Pancreas (tissue), 10 donors: ENCODE data around the gene FBXO22. TPM values are rescaled to one million over a fixed set of nuclear protein-coding genes. Genes with fewer than 3 reads are reported as not detected.
"Not testable (repeated sequence)": the region's sequence is repeated elsewhere in the genome, so short reads cannot be mapped to it uniquely, and the experiment has no call there.

Source experiments
- ATAC-seq, 4 donors: fragments of 200-7000 bp; cut with Tn5 transposase; one replicate each; pipeline versions ENCODE4 v1.8.0 to v1.9.1; 2020; ENCODE audit warnings: mild to moderate bottlenecking in 4 of 4, moderate library complexity in 4 of 4
- DNase-seq, 6 donors: peaks; one replicate each; pipeline ENCODE4 v3.0.0-alpha.2; 2020
- FAIRE-seq: peaks from 2 replicates; lab custom pipeline; 2012; peaks lifted over from hg19 to GRCh38; lab: Jason Lieb, UNC
- H3K27ac ChIP-seq, 4 donors: fragments of 200-600 bp; sonication (generic); 1 replicate in 3 of 4; 2 replicates in 1 of 4; pipeline versions ENCODE4 v1.5.0 to v1.8.0; 2020
- H3K27me3 ChIP-seq, 4 donors: fragments of 200-600 bp; one replicate each; pipeline ENCODE4 v1.8.0; 2021
- H3K36me3 ChIP-seq, 3 donors: fragments of 200-600 bp; sonication (generic) in 1 of 3; one replicate each; pipeline versions ENCODE4 v1.5.0 to v1.8.0; 2020 to 2021
- H3K4me1 ChIP-seq, 3 donors: fragments of 200-600 bp; one replicate each; pipeline ENCODE4 v1.8.0; 2021
- H3K4me3 ChIP-seq, 4 donors: fragments of 200-600 bp; sonication (generic) in 2 of 4; one replicate each; pipeline versions ENCODE4 v1.5.0 to v1.8.0; 2020 to 2021
- H3K9me3 ChIP-seq, 4 donors: fragments of 200-600 bp; one replicate each; pipeline ENCODE4 v1.8.0; 2021
- WGBS, 2 donors: extraction: QIAGEN DNeasy Blood & Tissue Kit; methylation state at CpG; one replicate each; pipeline ENCODE4 v1.1.7; 2013; 5-methylcytosine and 5-hydroxymethylcytosine counted together
- intact Hi-C, 3 donors: fragments of 100-400 bp; cut with DNase I; formaldehyde crosslinking; loops; one replicate each; pipeline versions ENCODE4 v1.11.1 to v1.14.2; 2022
- polyA plus RNA-seq, 2 donors: library from polyadenylated mRNA; stranded (reverse); fragments of 200-250 nt; gene quantifications; one replicate each; pipeline ENCODE4 v1.2.3, GENCODE V29; 2013
- total RNA-seq, 6 donors: library from RNA; stranded (reverse); fragmentation: NEBNext Ultra II Directional in 4 of 6; extraction: Animal tissue kit (Norgen Biotek cat#: 25700) in 4 of 6; gene quantifications; one replicate each; pipeline versions ENCODE4 v1.2.1 to v1.2.4, GENCODE V29; 2021 to 2023
- TF ChIP-seq, protein P1 (sequence below), 4 donors: fragments of 200-600 bp; sonication (generic) in 3 of 4; IDR thresholded peaks; one replicate each; pipeline versions ENCODE4 v1.5.0 to v1.8.0; 2021; ENCODE audit warnings: antibody characterized with exemption in 4 of 4
- donor health status: healthy with polysubstance abuse.
- donor health status: DM: no; HTN: no; CAD: no; lungs with moderate emphysema.
- donor health status: DM: no; HTN: no; CAD: no.
- donor health status: control.
- donor health status: control.
- donor health status: Bipolar disorder and iron deficiency.
- donor health status: DM: yes; HTN: yes; CAD: no.
- donor health status: DM: no; HTN: no; CAD: no.
- donor health status: DM: no; HTN: no; CAD: no.
- donor health status: DM: yes; HTN: yes; CAD: no.

The FBXO22 gene
- total and polyA plus RNA-seq, 8 donors: 3.1 to 14.9 (median 12.5) TPM

DNA sequence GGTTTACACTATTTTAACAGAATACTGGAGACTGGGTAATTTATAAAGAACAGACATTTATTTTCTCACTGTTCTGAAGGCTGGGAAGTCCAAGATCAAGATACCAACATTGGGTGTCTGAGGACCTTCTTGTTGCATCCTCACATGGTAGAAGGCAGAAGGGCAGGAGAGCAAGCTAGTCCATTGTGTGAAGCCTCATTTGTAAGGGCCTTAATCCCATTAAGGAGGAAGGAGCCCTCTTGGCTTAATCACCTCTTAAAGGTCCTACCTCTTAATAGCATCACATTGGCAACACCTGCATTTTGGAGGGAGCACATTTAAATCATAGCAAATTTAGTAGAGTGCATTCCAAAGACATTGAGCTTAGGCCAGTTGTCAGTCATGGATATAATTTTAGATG is 34.2 kb upstream of the FBXO22 start:
- ATAC-seq (no peak), FAIRE-seq (no peak), DNase-seq (no peak)
- TF ChIP-seq, protein P1, sequence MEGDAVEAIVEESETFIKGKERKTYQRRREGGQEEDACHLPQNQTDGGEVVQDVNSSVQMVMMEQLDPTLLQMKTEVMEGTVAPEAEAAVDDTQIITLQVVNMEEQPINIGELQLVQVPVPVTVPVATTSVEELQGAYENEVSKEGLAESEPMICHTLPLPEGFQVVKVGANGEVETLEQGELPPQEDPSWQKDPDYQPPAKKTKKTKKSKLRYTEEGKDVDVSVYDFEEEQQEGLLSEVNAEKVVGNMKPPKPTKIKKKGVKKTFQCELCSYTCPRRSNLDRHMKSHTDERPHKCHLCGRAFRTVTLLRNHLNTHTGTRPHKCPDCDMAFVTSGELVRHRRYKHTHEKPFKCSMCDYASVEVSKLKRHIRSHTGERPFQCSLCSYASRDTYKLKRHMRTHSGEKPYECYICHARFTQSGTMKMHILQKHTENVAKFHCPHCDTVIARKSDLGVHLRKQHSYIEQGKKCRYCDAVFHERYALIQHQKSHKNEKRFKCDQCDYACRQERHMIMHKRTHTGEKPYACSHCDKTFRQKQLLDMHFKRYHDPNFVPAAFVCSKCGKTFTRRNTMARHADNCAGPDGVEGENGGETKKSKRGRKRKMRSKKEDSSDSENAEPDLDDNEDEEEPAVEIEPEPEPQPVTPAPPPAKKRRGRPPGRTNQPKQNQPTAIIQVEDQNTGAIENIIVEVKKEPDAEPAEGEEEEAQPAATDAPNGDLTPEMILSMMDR (IDR thresholded peaks at IDR 0.05): no peak
- Histone ChIP-seq H3K9me3 (no peaks in the 10 kb centered on the region), H3K27ac (no peak overlapping the region), H3K36me3 (peaks cover 0 to 7% (median 5%) of the 10 kb centered on the region in 3 donors), H3K4me1 (no peaks in the 10 kb centered on the region), H3K27me3 (no peaks in the 10 kb centered on the region), H3K4me3 (no peak overlapping the region)
- intact Hi-C loops: no loop called here

GRCh38 chr15:75871589-75871988 is 32.1 kb upstream of the FBXO22 start:
- WGBS, 2 donors: 73 to 79% methylated on average over 1 of the region's 1 CpG
- H3K27me3 ChIP-seq, H3K9me3 ChIP-seq, H3K27ac ChIP-seq, H3K4me3 ChIP-seq, intact Hi-C loops, H3K36me3 ChIP-seq, H3K4me1 ChIP-seq, ATAC-seq, FAIRE-seq, DNase-seq: not testable (repeated sequence)

DNA sequence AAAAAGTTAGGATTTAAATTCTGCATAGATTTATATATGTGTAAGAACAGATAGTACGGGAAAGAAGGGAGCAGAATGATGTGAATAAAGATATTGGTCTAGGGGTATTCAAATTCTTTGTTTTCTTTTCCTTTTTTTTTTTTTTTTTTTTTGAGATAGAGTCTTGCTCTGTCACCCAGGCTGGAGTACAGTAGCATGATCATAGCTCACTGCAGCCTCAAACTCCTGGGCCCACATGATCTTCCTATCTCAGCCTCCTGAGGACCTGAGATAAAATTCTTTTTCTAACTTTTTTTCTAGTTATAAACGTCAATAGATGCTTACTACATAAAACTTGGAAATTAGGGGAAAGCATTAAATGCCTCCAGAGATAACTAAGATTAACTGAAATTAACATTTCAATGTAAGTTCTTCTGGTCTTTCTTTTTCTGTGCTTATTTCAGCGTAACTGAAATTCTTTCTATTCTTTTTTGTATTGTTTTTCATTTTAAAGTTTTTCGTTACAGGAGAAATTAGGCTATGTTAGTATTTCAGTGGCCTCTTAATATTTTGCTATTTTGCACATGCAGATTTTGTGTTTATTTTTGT is 31.2 kb upstream of the FBXO22 start:
- FAIRE-seq: no peak

GRCh38 chr15:75884041-75884440 is 19.6 kb upstream of the FBXO22 start:
- Histone ChIP-seq H3K9me3 (no peaks in the 10 kb centered on the region), H3K36me3 (no peaks in the 10 kb centered on the region), H3K27ac (no peak overlapping the region), H3K4me1 (peaks cover 0 to 12% (median 6%) of the 10 kb centered on the region in 3 donors), H3K27me3 (no peaks in the 10 kb centered on the region), H3K4me3 (no peak overlapping the region)
- WGBS, 2 donors: 73 to 79% methylated on average over 1 of the region's 1 CpG
- ATAC-seq: no peak
- no peak for DNase-seq
- no peak for FAIRE-seq
- TF ChIP-seq, protein P1 (IDR thresholded peaks at IDR 0.05): no peak
- intact Hi-C loops: no loop called here

More for the DNA sequence above, 31.2 kb upstream of the FBXO22 start:
- H3K4me1 ChIP-seq: no peaks in the 10 kb centered on the region
- H3K4me3 ChIP-seq: no peak overlapping the region
- H3K27me3 ChIP-seq: no peaks in the 10 kb centered on the region
- peaks cover 0 to 7% (median 5%) of the 10 kb centered on the region in 3 donors for H3K36me3 ChIP-seq
- H3K9me3 ChIP-seq: no peaks in the 10 kb centered on the region
- no peak overlapping the region for H3K27ac ChIP-seq
- intact Hi-C loops: no loop called here
- DNase-seq (no peak), ATAC-seq (no peak)
- 82 to 87% methylated on average over 4 of the region's 4 CpGs for WGBS, 2 donors
- TF ChIP-seq, protein P1 (IDR thresholded peaks at IDR 0.05): no peak

GRCh38 chr15:75887178-75887577 is 16.5 kb upstream of the FBXO22 start:
- no peak overlapping the region for H3K4me3 ChIP-seq
- no peaks in the 10 kb centered on the region for H3K36me3 ChIP-seq
- H3K4me1 ChIP-seq: peaks cover 0 to 12% (median 6%) of the 10 kb centered on the region in 3 donors
- no peaks in the 10 kb centered on the region for H3K27me3 ChIP-seq
- H3K27ac ChIP-seq: no peak overlapping the region
- WGBS, 2 donors: 31 to 48% methylated on average over 1 of the region's 1 CpG
- peak in 3 of 4 donors; percentile 32 to 42 (median 38) for ATAC-seq
- H3K9me3 ChIP-seq: no peaks in the 10 kb centered on the region
- TF ChIP-seq, protein P1 (IDR thresholded peaks at IDR 0.05): no peak
- FAIRE-seq: no peak
- no peak for DNase-seq
- intact Hi-C loops: no loop called here
